Measurements from ENCODE around the gene HP1BP3.
A peak's percentile ranks its signal among the peaks of the same experiment; 100 is the strongest.
"Not testable (repeated sequence)": the region's sequence is repeated elsewhere in the genome, so short reads cannot be mapped to it uniquely, and the experiment has no call there.

HP1BP3 gene, protein sequence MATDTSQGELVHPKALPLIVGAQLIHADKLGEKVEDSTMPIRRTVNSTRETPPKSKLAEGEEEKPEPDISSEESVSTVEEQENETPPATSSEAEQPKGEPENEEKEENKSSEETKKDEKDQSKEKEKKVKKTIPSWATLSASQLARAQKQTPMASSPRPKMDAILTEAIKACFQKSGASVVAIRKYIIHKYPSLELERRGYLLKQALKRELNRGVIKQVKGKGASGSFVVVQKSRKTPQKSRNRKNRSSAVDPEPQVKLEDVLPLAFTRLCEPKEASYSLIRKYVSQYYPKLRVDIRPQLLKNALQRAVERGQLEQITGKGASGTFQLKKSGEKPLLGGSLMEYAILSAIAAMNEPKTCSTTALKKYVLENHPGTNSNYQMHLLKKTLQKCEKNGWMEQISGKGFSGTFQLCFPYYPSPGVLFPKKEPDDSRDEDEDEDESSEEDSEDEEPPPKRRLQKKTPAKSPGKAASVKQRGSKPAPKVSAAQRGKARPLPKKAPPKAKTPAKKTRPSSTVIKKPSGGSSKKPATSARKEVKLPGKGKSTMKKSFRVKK

DNA sequence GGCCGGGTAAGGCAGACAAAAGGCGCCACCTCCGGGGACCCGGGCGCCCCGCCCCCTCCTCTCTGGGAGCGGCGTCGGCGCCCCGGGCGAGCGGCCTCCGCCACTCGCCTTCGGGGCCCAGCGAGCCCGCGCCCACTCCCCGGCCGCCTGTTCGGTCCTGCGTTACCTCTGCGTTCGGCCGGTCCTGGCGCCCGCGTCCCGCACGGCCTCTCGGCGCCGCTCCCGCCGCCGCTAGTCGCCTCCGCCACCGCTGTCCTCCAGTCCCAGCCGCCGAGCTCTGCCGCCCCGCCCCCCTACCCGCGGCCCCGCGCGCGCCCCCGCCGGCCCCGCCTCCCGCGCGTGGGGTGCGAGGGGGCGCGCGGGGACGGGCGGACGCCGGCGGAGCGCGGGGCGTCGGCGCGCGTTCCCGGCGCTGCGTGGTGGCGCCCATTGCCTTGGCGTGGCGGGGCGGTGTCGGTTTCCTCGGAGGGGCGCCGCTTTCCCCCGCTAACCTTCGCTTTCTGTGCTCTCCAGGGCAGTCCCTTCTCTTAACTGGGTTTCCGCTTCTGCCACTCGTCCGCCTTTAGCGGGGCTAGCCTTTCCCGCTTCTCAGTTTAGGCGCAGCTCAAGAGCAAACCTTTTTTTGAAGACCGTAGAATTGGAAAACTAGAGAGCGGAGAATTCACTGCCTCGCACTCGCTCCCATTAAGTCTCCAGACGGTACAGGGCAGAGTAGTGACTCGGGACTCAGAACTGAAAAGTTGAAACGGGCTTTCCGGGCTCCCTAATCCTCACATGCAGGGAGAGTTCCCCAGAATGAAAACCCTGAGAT is at the start of gene HP1BP3:
TSS of gene HP1BP3 (minus strand) at position 279 of the 811 bp plus-strand sequence. CDS start 6,867 bp downstream, outside the sequence.
- DNase-seq (ENCODE audit: low read depth): peak; percentile 85

DNA sequence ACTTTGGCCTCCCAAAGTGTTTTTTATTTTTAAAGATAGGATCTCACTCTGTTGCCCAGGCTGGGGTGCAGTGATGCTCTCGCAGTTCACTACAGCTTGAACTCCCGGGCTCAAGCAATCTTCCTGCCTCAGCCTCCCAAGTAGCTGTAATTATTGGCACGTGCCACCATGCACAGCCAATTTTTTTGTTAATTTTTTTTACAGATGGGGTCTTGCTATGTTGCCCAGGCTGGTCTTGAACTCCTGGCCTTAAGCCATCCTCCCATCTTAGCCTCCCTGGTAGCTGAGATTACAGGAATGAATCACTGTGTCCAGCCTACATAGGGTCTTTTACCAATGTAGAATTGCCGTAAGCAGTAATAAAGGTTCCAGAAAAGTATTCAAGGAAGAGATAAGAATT is 49.1 kb upstream of the HP1BP3 start:
- no peak for DNase-seq (ENCODE audit: low read depth)

DNA sequence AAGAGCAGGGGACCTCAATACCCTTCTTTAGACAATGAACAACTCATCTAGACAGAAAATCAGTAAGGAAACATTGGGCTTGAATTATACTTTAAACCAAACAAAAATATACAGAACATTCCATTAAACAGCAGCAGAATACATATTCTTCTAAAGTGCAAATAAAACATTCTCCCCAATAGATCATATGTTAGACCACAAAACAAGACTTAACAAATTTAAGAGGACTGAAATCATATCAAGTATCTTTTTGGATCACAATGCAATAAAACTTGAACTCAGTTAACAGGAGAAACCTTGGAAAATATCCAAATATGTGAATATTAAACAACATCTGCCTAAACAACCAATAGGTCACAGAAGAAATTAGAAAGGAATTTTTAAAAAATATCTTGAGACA is 47.7 kb upstream of the HP1BP3 start:
- no peak for DNase-seq (ENCODE audit: low read depth)

DNA sequence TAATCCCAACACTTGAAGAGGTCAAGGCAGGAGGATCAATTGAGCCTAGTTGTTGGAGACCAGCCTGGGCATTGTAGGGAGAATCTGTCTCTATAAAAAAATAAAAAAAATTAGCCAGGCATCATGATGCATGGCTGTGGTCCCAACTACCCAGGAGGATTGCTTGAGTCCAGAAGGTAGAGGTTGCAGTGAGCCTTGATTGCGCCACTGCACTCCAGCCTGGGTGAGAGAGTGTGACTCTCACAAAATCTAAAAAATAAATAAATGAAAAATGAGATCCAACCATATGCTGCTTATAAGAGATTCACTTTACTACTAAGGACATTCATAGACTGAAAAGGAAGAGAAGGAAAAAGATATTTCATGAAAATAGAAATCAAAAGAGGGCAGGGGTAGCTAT is 47.1 kb upstream of the HP1BP3 start:
- no peak for DNase-seq (ENCODE audit: low read depth)

DNA sequence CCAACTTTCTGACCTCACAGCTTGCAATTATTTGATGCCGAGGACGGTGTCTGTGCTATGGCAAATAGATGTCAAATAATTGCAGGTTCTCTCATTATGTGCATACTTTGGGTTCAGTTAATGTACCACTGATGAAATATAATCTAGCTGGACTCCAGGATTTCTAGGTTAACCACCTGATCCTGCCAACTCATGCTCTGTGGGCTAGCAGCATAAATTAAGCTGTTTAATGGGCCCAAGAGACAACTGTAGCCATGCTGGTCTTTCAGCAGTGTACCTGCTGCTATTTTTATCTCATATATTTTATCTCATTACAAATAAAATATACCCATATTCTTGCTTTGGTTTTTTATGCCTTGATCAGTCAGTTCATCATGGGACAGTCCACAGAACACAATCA is 43.3 kb upstream of the HP1BP3 start:
- no peak for DNase-seq (ENCODE audit: low read depth)

DNA sequence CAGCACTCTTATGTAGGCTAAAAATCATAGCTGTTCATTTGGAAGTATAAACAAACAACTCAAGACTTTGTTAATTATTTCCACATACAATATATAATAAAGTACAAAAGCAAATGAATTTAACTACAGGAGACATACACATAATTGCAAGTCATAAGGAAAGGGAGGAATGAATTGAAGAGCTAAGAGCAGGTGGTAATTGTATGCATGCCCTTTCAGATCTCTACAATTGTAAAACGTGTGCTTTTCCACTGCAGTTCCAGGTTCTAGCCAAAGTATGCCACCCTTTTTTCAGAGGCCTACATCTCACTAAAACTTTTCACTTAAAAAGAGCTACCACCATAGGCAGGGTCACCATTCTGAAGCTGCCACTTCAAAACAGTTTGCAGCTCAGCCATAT is 42.8 kb upstream of the HP1BP3 start:
- no peak for DNase-seq (ENCODE audit: low read depth)

DNA sequence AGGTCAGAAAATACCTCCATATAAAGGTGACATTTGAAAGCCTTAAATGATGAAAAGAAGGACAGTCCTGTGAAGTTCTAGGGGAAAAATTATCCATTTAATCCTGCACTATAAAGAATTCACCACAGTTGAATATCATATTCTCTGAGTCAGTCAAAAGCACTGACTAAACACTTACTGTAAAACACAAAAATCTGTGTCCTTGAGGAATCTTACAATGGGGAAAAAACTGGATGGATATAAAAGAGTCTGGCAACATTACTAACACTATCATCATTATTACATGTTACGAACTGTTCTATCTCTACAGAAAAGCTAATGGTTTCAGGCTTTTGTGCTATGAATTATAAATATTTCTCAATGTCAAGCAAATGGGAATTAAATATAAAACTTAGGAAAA is 42.4 kb upstream of the HP1BP3 start:
- DNase-seq (ENCODE audit: low read depth): no peak

GRCh38 chr1:20823845-20824244 is 36.7 kb upstream of the HP1BP3 start:
- no peak for DNase-seq (ENCODE audit: low read depth)

DNA sequence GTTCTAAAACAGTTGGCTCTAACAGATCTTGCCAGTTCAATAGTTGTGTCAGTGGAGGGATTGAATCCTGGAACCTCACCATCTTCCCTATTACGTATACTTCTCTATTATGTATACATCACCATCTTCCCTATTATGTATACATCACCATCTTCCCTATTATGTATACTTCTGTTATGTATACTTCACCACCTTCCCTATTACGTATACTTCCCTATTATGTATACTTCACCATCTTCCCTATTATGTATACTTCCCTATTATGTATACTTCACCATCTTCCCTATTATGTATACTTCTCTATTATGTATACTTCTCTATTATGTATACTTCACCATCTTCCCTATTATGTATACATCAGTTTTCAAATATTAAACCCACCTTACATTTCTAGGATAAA is 34.4 kb upstream of the HP1BP3 start:
- DNase-seq (ENCODE audit: low read depth): no peak

- DNase-seq (ENCODE audit: low read depth): no peak
These were observed 32.7 kb upstream of the HP1BP3 start for GRCh38 chr1:20819818-20820217.

DNA sequence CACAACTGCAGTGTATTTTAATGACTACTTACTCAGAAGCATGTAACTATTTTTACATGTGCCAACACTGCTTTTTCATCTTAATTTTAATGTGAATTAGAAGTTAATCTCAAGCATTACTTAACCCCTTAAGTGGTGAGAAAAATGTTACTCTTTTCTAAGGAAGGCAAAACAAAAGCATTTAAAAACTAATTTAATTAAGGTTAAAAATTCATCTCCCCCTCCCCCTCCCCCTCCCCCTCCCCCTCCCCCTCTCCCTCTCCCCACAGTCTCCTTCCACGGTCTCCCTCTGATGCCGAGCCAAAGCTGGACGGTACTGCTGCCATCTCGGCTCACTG is 27.4 kb upstream of the HP1BP3 start:
- DNase-seq (ENCODE audit: low read depth): no peak

GRCh38 chr1:20811916-20812315 is 24.8 kb upstream of the HP1BP3 start:
- DNase-seq (ENCODE audit: low read depth): no peak

DNA sequence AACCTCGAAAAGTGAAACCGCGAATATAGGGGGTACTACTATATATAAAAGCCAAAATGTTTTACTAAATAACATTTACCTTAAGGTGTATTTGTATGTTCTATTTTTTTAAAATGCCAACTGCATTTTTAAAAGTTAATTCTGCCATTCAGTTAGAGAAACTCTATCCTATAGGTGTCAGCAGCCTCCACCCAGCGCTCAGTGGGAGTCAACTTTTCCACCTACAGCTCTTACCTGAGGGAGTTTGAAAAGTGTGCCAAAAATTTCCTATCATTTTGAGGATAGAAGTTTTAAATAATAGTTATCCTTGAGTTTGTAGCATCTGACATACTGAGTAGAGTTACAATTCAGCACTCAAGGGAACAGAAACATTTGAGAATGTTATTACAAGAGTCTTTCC is 6.1 kb upstream of the HP1BP3 start:
- DNase-seq (ENCODE audit: low read depth): no peak

GRCh38 chr1:20792196-20792595 is 5.1 kb upstream of the HP1BP3 start:
- no peak for DNase-seq (ENCODE audit: low read depth)

DNA sequence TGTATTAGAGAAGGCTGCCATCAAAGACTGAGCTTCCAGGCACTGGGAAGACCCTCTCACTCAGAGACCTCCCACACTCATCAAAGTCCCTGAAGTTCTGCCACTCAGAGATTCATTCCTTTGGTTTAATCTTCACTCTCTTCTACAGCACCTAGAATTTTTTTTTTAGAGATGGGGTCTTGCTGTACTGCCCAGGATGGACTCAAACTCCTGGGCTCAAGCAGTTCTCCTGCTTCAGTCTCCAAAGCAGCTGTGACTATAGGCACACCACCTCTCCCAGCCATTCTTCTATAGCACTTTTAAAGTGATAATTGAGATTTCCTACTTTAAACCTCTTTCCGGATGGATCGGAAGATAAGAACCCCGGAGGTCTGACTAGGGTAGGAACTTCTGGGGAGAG is 3.7 kb upstream of the HP1BP3 start:
- no peak for DNase-seq (ENCODE audit: low read depth)

GRCh38 chr1:20789598-20789997 is 2.5 kb upstream of the HP1BP3 start:
- not testable (repeated sequence) for DNase-seq (ENCODE audit: low read depth)

GRCh38 chr1:20787840-20788795 is 1.0 kb upstream of the HP1BP3 start:
- no peak for DNase-seq (ENCODE audit: low read depth)

DNA sequence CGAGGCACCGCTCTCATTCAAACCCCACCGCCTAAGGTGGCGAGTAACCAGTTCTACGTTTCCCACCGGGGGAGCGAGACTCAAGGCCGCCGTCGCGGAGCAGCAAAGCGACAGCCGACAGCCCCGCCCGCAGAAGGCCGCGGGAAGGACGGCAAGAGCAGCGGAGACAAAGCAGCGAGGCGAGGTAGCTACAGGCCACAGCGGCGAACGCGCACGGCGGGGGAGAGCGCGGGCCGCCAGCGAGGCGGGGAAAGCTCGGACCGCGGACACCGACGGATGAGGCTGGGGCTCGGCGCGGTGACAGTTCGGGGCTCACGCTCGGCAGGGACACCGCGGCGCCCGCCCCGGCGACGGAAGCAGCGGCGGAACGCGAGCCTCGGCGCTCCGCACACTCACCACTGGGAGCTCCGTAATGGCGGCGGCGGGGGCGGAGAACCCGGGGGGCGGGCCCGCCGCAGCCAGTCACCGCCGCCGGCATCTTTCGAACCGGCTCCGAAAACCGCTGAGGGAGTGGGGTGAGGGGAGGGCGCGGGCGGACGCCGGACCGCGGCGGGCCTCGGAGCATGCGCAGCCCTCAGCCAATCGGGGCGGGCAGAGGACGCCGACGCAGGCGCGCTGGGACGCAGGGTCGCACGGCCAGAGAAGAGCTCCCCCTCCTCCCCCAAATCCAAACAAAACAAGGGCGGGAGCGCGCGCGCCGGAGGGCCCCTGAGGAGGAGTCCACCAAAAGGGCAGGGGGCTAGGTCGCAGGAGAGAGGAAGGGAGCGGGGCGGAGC is 666 bp downstream of the HP1BP3 start:
- peak; percentile 97 for DNase-seq (ENCODE audit: low read depth)

DNA sequence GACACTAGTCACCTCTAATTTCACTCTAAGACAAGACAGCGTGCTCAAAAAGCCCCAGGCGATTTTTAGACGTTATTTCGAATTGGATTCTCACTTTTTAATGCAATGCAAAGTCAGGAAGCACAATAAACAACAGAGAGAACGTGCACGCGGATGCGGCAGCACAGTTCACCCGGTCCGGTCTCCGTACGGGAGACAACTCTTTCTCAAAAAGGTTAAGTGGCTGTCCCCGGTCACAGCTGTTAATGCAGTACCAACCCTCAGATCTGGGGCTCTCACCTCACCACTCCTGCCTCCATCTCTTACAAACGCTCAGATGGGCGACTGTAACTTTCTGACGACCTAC is 1.2 kb downstream of the HP1BP3 start:
- DNase-seq (ENCODE audit: low read depth): no peak

DNA sequence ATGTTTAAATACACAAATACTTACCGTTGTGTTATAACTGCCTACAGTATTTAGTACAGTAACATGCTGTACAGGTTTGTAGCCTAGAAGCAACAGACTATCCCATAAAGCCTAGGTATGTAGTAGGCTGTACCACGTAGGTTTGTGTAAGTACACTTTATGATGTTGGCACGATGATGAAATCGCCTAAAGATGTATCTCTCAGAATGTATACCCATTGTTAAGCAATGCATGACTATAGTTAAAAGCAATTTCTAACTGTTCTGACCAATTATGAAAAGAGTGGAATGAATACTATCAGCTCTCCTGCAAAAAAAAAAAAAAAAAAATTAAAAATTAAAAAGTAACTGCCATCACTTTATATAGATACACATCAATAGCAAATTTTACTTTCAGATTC is 11.4 kb downstream of the HP1BP3 start:
- no peak for DNase-seq (ENCODE audit: low read depth)

GRCh38 chr1:20771780-20772179 is 15.3 kb downstream of the HP1BP3 start:
- DNase-seq (ENCODE audit: low read depth): no peak
